C4-2B (cell line): ENCODE data around the gene TNNI3K.

Source experiments
- H3K27ac ChIP-seq: fragments of 450-650 bp; 2 replicates; pipeline ENCODE4 v1.5.1; 2017
- ZFX ChIP-seq: fragments of 450-650 bp; IDR thresholded peaks from 2 replicates; pipeline ENCODE4 v1.6.1; 2017
- TF ChIP-seq, protein P1 (sequence below): fragments of 450-650 bp; conservative IDR thresholded peaks from 2 replicates; pipeline ENCODE4 v1.5.1; 2017; ENCODE audit warnings: mild to moderate bottlenecking

Gene TNNI3K

DNA sequence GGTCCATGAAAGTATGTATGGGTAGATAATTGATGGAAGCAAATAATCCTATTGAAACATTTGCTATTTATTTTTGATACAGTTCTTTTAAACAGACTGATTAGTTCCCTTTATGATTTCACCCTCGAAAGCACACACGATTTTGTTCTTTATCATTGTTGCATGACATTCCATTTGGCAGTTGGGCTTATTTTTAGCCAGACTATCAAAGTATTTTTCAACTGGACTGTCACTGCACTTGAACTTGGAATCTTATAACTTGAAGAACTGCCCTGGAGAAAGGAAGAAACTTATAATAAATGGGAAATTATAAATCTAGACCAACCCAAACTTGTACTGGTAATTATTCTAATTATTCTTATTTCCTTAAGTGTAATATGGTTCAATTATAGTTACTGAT is at the start of gene TNNI3K:
Gene TNNI3K (plus strand): TSS at position 235 of the 400 bp plus-strand sequence. CDS start 65 bp downstream, at position 300.
- TF ChIP-seq, protein P1, sequence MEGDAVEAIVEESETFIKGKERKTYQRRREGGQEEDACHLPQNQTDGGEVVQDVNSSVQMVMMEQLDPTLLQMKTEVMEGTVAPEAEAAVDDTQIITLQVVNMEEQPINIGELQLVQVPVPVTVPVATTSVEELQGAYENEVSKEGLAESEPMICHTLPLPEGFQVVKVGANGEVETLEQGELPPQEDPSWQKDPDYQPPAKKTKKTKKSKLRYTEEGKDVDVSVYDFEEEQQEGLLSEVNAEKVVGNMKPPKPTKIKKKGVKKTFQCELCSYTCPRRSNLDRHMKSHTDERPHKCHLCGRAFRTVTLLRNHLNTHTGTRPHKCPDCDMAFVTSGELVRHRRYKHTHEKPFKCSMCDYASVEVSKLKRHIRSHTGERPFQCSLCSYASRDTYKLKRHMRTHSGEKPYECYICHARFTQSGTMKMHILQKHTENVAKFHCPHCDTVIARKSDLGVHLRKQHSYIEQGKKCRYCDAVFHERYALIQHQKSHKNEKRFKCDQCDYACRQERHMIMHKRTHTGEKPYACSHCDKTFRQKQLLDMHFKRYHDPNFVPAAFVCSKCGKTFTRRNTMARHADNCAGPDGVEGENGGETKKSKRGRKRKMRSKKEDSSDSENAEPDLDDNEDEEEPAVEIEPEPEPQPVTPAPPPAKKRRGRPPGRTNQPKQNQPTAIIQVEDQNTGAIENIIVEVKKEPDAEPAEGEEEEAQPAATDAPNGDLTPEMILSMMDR: no peak
- TF ChIP-seq ZFX: no peak

DNA sequence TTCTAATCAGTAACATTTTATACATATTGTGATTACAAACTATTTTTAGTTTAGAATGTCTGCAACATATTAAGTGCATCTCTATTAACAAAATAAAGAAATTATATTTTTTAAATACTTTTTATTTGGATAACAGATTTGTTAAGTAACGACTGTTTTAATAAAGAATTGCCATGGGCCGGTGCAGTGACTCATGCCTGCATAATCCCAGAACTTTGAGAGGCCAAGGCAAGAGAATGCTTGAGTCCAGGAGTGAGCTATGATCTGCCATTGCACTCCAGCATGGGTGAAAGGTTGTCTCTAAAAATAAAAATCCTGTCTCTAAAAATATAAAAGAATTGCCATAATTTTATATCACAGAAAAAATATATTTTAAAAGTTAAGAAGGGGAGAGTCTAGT is 41.3 kb upstream of the TNNI3K start:
- no peak overlapping the region for H3K27ac ChIP-seq

More for the DNA sequence above, at the start of gene TNNI3K:
- no peak within 1 kb of the TSS for H3K27ac ChIP-seq

GRCh38 chr1:74195339-74195738 is 39.8 kb upstream of the TNNI3K start:
- no peak for TF ChIP-seq ZFX
- TF ChIP-seq, protein P1: no peak
- no peak overlapping the region for H3K27ac ChIP-seq

More for the DNA sequence above, 41.3 kb upstream of the TNNI3K start:
- TF ChIP-seq, protein P1: no peak
- no peak for TF ChIP-seq ZFX

DNA sequence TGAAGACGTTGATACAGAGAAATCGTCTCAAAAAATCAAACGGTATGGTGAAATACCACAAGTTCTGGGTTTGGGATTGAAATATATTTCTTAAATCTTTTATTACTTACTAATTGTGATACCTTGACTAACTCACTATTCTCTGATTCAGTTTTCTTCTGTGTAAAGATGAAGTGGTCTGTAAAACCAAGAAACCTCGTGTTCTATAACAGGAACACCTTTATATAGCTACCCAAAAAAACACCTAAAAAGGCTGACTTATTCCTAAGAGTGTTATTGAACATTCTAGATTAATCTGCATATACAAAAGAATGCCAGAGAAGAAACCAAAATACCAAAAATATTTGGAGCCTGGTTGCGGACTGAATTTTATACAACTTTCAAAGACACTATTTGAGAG is 37.9 kb upstream of the TNNI3K start:
- no peak overlapping the region for H3K27ac ChIP-seq
- TF ChIP-seq ZFX: no peak
- TF ChIP-seq, protein P1: no peak

GRCh38 chr1:74197657-74198552 is 37.3 kb upstream of the TNNI3K start, which contains the start of the genes FPGT and LRRIQ3:
TSS of gene FPGT (plus strand) at chr1:74198242. CDS start at chr1:74198279, 37 bp downstream.
TSS of gene LRRIQ3 (minus strand) at chr1:74198176. CDS start at chr1:74183684, 14,492 bp downstream.
- peak; percentile 55 for TF ChIP-seq ZFX
- TF ChIP-seq, protein P1: no peak
- H3K27ac ChIP-seq: peak within 1 kb of the TSS; percentile 74

GRCh38 chr1:74199504-74199903 is 35.7 kb upstream of the TNNI3K start:
- H3K27ac ChIP-seq: no peak overlapping the region
- TF ChIP-seq, protein P1: no peak
- no peak for TF ChIP-seq ZFX

DNA sequence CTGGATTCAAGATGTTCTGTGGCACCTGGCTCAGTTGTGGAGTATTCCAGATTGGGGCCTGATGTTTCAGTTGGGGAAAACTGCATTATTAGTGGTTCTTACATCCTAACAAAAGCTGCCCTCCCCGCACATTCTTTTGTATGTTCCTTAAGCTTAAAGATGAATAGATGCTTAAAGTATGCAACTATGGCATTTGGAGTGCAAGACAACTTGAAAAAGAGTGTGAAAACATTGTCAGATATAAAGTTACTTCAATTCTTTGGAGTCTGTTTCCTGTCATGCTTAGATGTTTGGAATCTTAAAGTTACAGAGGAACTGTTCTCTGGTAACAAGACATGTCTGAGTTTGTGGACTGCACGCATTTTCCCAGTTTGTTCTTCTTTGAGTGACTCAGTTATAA is 29.9 kb upstream of the TNNI3K start:
- no peak overlapping the region for H3K27ac ChIP-seq
- no peak for TF ChIP-seq ZFX
- TF ChIP-seq, protein P1: no peak
